ENCODE results near the gene CDC20B.

DNA sequence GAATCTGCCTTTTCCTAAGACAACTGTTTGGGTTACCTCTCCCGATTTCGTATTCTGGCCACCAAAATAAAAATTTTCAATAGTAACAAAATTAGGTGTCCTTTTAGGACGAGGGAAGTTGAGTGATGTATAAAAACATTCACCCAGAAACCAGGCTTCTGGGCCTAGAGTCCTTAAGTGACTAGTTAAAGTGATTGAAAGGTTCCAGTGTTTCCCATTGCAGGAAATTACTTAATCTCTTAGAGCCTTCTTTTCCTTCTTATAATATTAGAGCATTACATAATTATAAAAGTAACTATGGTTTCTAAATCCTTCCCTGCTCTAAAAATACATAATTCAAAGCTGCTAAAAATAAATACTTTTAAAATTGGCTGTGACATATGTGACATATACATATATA lies 46.8 kb upstream of the CDC20B start:
- TF ChIP-seq CTCF (IDR thresholded peaks at IDR 0.05): no peak
- no peak for TF ChIP-seq POLR2A (IDR thresholded peaks at IDR 0.05)
- no peak for TF ChIP-seq POLR2AphosphoS5 (IDR thresholded peaks at IDR 0.05)
